H1 (cell line): Measurements from ENCODE around the gene SMIM29. TPM values are rescaled to one million over a fixed set of nuclear protein-coding genes. Genes with fewer than 3 reads are reported as not detected.

Experiments used
- RXRA ChIP-seq: IDR thresholded peaks from 2 replicates; pipeline ENCODE4 v1.6.1; 2011; ENCODE audit warnings: low read depth, mild to moderate bottlenecking, low read length, moderate library complexity; ENCODE audit not compliant: insufficient read depth
- TAF1 ChIP-seq: IDR thresholded peaks from 2 replicates; pipeline ENCODE4 v1.6.1; 2011; ENCODE audit warnings: mild to moderate bottlenecking, low read depth, low read length
- YY1 ChIP-seq: IDR thresholded peaks from 2 replicates; pipeline ENCODE4 v1.6.1; 2011; ENCODE audit warnings: low read depth, mild to moderate bottlenecking, low read length
- ZNF274 ChIP-seq: IDR thresholded peaks from 2 replicates; pipeline ENCODE4 v1.7.0; 2012; ENCODE audit warnings: low read length, borderline replicate concordance; ENCODE audit errors: extremely low read depth
- polyA plus RNA-seq, 7 experiments: library from polyadenylated mRNA; depleted of rRNA in 3 of 7; stranded (reverse) in 5 of 7; unstranded in 2 of 7; fragments of >200 nt in 5 of 7; fragments of 200-250 nt in 2 of 7; gene quantifications; 1 replicate in 5 of 7; 2 replicates in 1 of 7; 4 replicates in 1 of 7; pipeline versions ENCODE4 v1.2.1 to v1.2.3, GENCODE V29; 2011 to 2013; ENCODE audit warnings: missing spikeins in 2 of 7, mixed read lengths in 2 of 7
- total RNA-seq: library from RNA; stranded (reverse); fragmentation: NEBNext Ultra II Directional; extraction: Animal tissue kit (Norgen Biotek cat#: 25700); gene quantifications from 2 replicates; pipeline ENCODE4 v1.2.1, GENCODE V29; 2021
- TF ChIP-seq, protein P1 (sequence below): IDR thresholded peaks from 2 replicates; pipeline ENCODE4 v1.6.1; 2012; ENCODE audit warnings: low read length, inconsistent platforms

Gene SMIM29
- total and polyA plus RNA-seq, 2 of the 8 experiments (the other 6 are each of a cell fraction or from before 2014, with no cell fraction given) = 7.0 to 22.4 TPM

DNA sequence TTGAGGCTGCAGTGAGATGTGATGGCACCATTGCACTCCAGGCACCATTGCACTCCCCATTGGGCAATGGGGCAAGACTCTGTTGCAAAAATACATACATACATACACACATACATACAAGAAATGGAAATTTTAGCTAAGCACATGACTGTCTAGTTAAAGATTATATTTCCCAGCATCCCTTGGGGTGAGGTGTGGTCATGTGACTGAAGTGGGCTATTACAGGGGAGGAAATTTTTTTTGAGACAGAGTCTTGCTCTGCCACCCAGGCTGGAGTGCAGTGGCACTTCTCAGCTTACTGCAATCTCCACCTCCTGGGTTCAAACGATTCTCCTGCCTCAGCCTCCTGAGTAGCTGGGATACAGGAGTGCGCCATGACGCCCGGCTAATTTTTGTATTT lies 44.1 kb downstream of the SMIM29 start (continued):
- TF ChIP-seq RXRA (no peak), ZNF274 (no peak), YY1 (no peak), TAF1 (no peak)
- TF ChIP-seq, protein P1, sequence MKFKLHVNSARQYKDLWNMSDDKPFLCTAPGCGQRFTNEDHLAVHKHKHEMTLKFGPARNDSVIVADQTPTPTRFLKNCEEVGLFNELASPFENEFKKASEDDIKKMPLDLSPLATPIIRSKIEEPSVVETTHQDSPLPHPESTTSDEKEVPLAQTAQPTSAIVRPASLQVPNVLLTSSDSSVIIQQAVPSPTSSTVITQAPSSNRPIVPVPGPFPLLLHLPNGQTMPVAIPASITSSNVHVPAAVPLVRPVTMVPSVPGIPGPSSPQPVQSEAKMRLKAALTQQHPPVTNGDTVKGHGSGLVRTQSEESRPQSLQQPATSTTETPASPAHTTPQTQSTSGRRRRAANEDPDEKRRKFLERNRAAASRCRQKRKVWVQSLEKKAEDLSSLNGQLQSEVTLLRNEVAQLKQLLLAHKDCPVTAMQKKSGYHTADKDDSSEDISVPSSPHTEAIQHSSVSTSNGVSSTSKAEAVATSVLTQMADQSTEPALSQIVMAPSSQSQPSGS = no peak
